ENCODE results near the gene IQSEC1. TPM values are rescaled to one million over a fixed set of nuclear protein-coding genes. Genes with fewer than 3 reads are reported as not detected.
A peak's percentile ranks its signal among the peaks of the same experiment; 100 is the strongest.

IQSEC1 gene
- total RNA-seq, 2 experiments from 2014 or later, result 38.6 to 39.3 TPM

- Mint-ChIP-seq H3K27me3 (ENCODE audit: low read depth) (peaks cover 14% of the 10 kb centered on the region), H3K27ac (peak overlapping the region; percentile 88), H3K36me3 (ENCODE audit: low read depth) (no peaks in the 10 kb centered on the region), H3K9me3 (no peaks in the 10 kb centered on the region), H3K4me1 (ENCODE audit: low read depth) (peaks cover 26% of the 10 kb centered on the region), H3K4me3 (peak overlapping the region; percentile 49)
- peak; percentile 87 for DNase-seq
- CTCF ChIA-PET, result interaction anchor here (1.9 kb wide), 1 partner anchor 22 kb away, joined by 9 read pairs; no protein-coding TSS in a partner anchor
- intact Hi-C loops (cut with micrococcal nuclease), result loop anchor here (1.0 to 10.0 kb wide), 2 partner anchors 54 to 225 kb away; partner anchors contain the start of gene RPL32
Measured at GRCh38 chr3:13069495-13069894, 3.7 kb downstream of the IQSEC1 start.

GRCh38 chr3:13068269-13069010 lies 4.8 kb downstream of the IQSEC1 start:
- no peaks in the 10 kb centered on the region for H3K9me3 Mint-ChIP-seq
- DNase-seq, result peak; percentile 31
- CTCF ChIA-PET, result no interaction called here
- H3K4me1 Mint-ChIP-seq (ENCODE audit: low read depth), result peaks cover 26% of the 10 kb centered on the region
- H3K4me3 Mint-ChIP-seq, result no peak overlapping the region
- H3K27me3 Mint-ChIP-seq (ENCODE audit: low read depth), result peaks cover 4% of the 10 kb centered on the region
- peak overlapping the region; percentile 16 for H3K27ac Mint-ChIP-seq
- no peaks in the 10 kb centered on the region for H3K36me3 Mint-ChIP-seq (ENCODE audit: low read depth)
- intact Hi-C loops (cut with micrococcal nuclease), result loop anchor here (1.0 to 10.0 kb wide), 2 partner anchors 53 to 224 kb away; partner anchors contain the start of gene RPL32

- intact Hi-C loops (cut with micrococcal nuclease), result loop anchor here (10.0 kb wide), 1 partner anchor 223 kb away; the partner anchor contains the start of gene RPL32
- H3K36me3 Mint-ChIP-seq (ENCODE audit: low read depth), result no peaks in the 10 kb centered on the region
- peaks cover 24% of the 10 kb centered on the region for H3K4me1 Mint-ChIP-seq (ENCODE audit: low read depth)
- no peak overlapping the region for H3K27ac Mint-ChIP-seq
- no peak overlapping the region for H3K4me3 Mint-ChIP-seq
- DNase-seq, result no peak
- CTCF ChIA-PET, result no interaction called here
- H3K27me3 Mint-ChIP-seq (ENCODE audit: low read depth), result peaks cover 2% of the 10 kb centered on the region
- no peaks in the 10 kb centered on the region for H3K9me3 Mint-ChIP-seq
Measured at GRCh38 chr3:13067778-13068177, 5.5 kb downstream of the IQSEC1 start.

GRCh38 chr3:13066834-13067233 lies 6.4 kb downstream of the IQSEC1 start:
- intact Hi-C loops (cut with micrococcal nuclease), result loop anchor here (10.0 kb wide), 1 partner anchor 222 kb away; the partner anchor contains the start of gene RPL32
- H3K36me3 Mint-ChIP-seq (ENCODE audit: low read depth), result no peaks in the 10 kb centered on the region
- H3K4me1 Mint-ChIP-seq (ENCODE audit: low read depth), result peaks cover 22% of the 10 kb centered on the region
- DNase-seq, result no peak
- CTCF ChIA-PET, result interaction anchor here (0.8 kb wide), 1 partner anchor 58 kb away, joined by 3 read pairs; no protein-coding TSS in a partner anchor
- no peaks in the 10 kb centered on the region for H3K27me3 Mint-ChIP-seq (ENCODE audit: low read depth)
- H3K27ac Mint-ChIP-seq, result no peak overlapping the region
- no peak overlapping the region for H3K4me3 Mint-ChIP-seq
- no peaks in the 10 kb centered on the region for H3K9me3 Mint-ChIP-seq

DNA sequence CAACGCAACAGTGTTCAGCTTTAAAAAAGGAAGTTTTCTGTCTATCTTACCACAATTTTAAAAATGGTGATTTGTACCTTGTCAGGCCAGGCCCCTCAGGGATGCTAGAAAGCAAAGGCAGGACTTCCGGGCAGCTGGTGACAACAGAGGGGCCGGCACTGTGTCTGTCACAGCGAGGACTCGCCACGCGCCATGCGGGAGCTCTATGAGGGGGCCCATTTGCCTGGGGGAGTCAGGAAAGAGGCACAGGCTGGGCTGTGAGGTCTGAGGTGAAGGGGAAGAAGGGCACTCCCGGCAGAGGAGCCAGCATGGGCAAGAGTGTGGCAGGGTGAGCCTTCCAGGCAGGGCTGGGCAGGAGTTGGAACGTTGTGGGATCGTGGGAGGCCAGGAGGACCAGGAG lies 7.0 kb downstream of the IQSEC1 start:
- H3K27me3 Mint-ChIP-seq (ENCODE audit: low read depth), result no peaks in the 10 kb centered on the region
- no peak overlapping the region for H3K4me3 Mint-ChIP-seq
- no peak for DNase-seq
- H3K36me3 Mint-ChIP-seq (ENCODE audit: low read depth), result no peaks in the 10 kb centered on the region
- intact Hi-C loops (cut with micrococcal nuclease), result loop anchor here (10.0 kb wide), 1 partner anchor 221 kb away; the partner anchor contains the start of gene RPL32
- peaks cover 22% of the 10 kb centered on the region for H3K4me1 Mint-ChIP-seq (ENCODE audit: low read depth)
- H3K9me3 Mint-ChIP-seq, result no peaks in the 10 kb centered on the region
- CTCF ChIA-PET, result interaction anchor here (0.8 kb wide), 1 partner anchor 57 kb away, joined by 3 read pairs; no protein-coding TSS in a partner anchor
- H3K27ac Mint-ChIP-seq, result no peak overlapping the region

- intact Hi-C loops (cut with micrococcal nuclease), result loop anchor here (10.0 kb wide), 1 partner anchor 221 kb away; the partner anchor contains the start of gene RPL32
- H3K9me3 Mint-ChIP-seq, result no peaks in the 10 kb centered on the region
- H3K27me3 Mint-ChIP-seq (ENCODE audit: low read depth), result no peaks in the 10 kb centered on the region
- DNase-seq, result no peak
- no peak overlapping the region for H3K4me3 Mint-ChIP-seq
- no peaks in the 10 kb centered on the region for H3K36me3 Mint-ChIP-seq (ENCODE audit: low read depth)
- H3K4me1 Mint-ChIP-seq (ENCODE audit: low read depth), result peaks cover 22% of the 10 kb centered on the region
- no peak overlapping the region for H3K27ac Mint-ChIP-seq
- CTCF ChIA-PET, result no interaction called here
Measured at GRCh38 chr3:13065727-13066126, 7.5 kb downstream of the IQSEC1 start.

DNA sequence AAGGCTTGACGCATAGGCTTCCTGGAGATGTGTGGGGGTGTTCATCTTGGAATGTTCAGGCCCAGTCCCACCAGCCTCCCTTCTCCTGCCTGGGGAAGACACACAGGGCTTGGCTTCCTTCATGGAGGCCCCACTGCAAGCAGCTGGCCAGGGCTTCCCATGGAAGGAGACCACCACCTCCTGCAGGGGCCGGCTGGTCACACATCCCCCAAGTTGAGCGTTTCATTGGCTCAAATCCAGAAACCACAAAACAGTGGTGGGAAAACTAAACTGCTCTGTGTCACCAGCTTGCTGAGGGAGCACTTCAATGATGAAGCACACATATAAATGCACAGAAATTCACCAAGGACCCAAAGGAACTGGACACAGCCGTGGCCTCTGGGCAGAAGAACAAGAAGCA lies 8.3 kb downstream of the IQSEC1 start:
- H3K9me3 Mint-ChIP-seq, result no peaks in the 10 kb centered on the region
- no peak for DNase-seq
- H3K4me1 Mint-ChIP-seq (ENCODE audit: low read depth), result peaks cover 17% of the 10 kb centered on the region
- no peaks in the 10 kb centered on the region for H3K27me3 Mint-ChIP-seq (ENCODE audit: low read depth)
- H3K36me3 Mint-ChIP-seq (ENCODE audit: low read depth), result no peaks in the 10 kb centered on the region
- no peak overlapping the region for H3K27ac Mint-ChIP-seq
- H3K4me3 Mint-ChIP-seq, result no peak overlapping the region
- CTCF ChIA-PET, result interaction anchor here (0.9 kb wide), 1 partner anchor 46 kb away, joined by 4 read pairs; no protein-coding TSS in a partner anchor
- intact Hi-C loops (cut with micrococcal nuclease), result loop anchor here (10.0 kb wide), 1 partner anchor 220 kb away; the partner anchor contains the start of gene RPL32

DNA sequence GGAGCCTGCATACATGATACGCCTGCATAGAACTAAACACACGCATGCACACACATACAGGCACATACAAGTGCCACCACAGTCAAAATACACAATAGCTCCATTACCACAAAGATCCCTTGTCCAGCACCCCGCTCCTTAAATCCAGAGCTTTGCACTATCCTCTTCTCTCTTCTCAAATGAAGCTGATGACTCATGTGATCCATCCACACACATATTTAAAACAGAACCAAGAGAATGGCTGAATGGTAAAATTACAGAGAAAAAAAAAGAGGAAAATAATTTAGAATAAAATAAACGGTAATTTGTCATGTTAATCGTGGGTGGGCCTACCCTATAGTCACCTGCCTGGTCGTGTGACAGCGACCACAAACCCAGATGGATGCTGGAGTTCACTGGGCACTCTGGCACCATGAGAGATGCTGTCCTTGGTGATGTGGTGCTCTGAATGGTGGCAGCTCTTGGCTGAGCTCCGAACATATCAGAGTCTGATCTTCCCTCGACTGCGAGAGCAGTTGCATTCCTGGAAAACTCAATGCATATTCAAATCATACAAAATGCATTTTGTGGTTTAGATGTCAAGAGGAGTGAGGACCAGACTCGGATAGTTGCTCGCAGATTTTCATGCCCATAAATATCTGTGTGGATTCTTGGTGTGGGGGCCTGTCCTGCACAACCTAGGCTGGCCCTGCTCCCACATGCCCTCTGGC lies 8.9 kb downstream of the IQSEC1 start:
- Mint-ChIP-seq H3K27me3 (ENCODE audit: low read depth) (no peaks in the 10 kb centered on the region), H3K27ac (no peak overlapping the region), H3K4me1 (ENCODE audit: low read depth) (peaks cover 10% of the 10 kb centered on the region), H3K36me3 (ENCODE audit: low read depth) (no peaks in the 10 kb centered on the region), H3K4me3 (no peak overlapping the region), H3K9me3 (no peaks in the 10 kb centered on the region)
- CTCF ChIA-PET, result interaction anchor here (0.9 kb wide), 1 partner anchor 46 kb away, joined by 4 read pairs; no protein-coding TSS in a partner anchor
- intact Hi-C loops (cut with micrococcal nuclease), result loop anchor here (10.0 kb wide), 1 partner anchor 220 kb away; the partner anchor contains the start of gene RPL32
- DNase-seq, result no peak

DNA sequence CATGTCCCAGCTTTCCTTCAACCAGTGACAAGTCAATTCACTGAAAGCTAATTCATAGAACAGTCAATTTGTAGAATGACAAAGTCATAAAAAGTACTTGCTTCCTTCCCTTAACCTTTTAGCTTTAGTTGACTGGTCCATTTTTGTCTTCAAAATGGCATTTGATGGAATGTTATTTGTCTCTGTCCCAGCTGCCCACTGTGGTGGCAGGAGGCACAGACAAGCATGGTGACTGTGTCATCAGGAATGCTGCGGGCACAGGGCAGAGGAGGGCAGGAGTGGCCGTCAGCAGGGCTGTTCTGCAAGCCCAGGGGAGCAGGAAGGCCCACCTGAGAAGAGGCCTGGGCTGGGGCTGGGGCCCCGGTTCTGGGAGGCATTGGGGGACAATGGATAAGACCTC lies 10.0 kb downstream of the IQSEC1 start:
- intact Hi-C loops (cut with micrococcal nuclease), result loop anchor here (10.0 kb wide), 1 partner anchor 218 kb away; the partner anchor contains the start of gene RPL32
- DNase-seq, result no peak
- Mint-ChIP-seq H3K27me3 (ENCODE audit: low read depth) (no peaks in the 10 kb centered on the region), H3K27ac (no peak overlapping the region), H3K9me3 (no peaks in the 10 kb centered on the region), H3K36me3 (ENCODE audit: low read depth) (no peaks in the 10 kb centered on the region), H3K4me3 (no peak overlapping the region), H3K4me1 (ENCODE audit: low read depth) (peaks cover 2% of the 10 kb centered on the region)
- CTCF ChIA-PET, result interaction anchor here (1.2 kb wide), 1 partner anchor 22 kb away, joined by 3 read pairs; no protein-coding TSS in a partner anchor

DNA sequence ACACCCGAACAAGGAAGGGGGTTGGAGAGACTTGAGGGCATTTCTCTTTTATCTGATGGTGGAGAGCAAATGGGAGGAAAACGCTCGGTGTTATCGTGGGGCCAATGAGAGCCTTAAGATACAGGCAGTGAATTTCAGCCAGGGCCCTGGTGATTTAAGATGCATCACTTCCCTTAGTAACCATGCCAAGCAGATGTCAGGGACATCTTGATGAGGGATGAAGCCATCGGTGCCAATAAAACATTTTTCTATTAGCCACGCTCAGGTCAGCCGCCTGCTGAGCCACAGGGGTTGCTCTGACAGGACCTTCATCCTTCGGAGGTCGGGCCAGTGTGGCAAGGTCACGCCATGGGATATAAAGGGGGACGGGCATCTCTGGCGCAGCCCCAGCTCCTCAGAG lies 10.6 kb downstream of the IQSEC1 start:
- H3K4me1 Mint-ChIP-seq (ENCODE audit: low read depth), result peaks cover 2% of the 10 kb centered on the region
- CTCF ChIA-PET, result interaction anchor here (1.2 kb wide), 1 partner anchor 23 kb away, joined by 3 read pairs; no protein-coding TSS in a partner anchor
- H3K36me3 Mint-ChIP-seq (ENCODE audit: low read depth), result no peaks in the 10 kb centered on the region
- H3K27me3 Mint-ChIP-seq (ENCODE audit: low read depth), result no peaks in the 10 kb centered on the region
- DNase-seq, result no peak
- no peaks in the 10 kb centered on the region for H3K9me3 Mint-ChIP-seq
- no peak overlapping the region for H3K27ac Mint-ChIP-seq
- intact Hi-C loops (cut with micrococcal nuclease), result loop anchor here (10.0 kb wide), 1 partner anchor 218 kb away; the partner anchor contains the start of gene RPL32
- H3K4me3 Mint-ChIP-seq, result no peak overlapping the region

- Mint-ChIP-seq H3K36me3 (ENCODE audit: low read depth) (no peaks in the 10 kb centered on the region), H3K4me1 (ENCODE audit: low read depth) (no peaks in the 10 kb centered on the region), H3K9me3 (no peaks in the 10 kb centered on the region), H3K27ac (no peak overlapping the region), H3K27me3 (ENCODE audit: low read depth) (no peaks in the 10 kb centered on the region), H3K4me3 (no peak overlapping the region)
- DNase-seq, result no peak
- intact Hi-C loops (cut with micrococcal nuclease), result loop anchor here (10.0 kb wide), 1 partner anchor 216 kb away; the partner anchor contains the start of gene RPL32
- CTCF ChIA-PET, result no interaction called here
Measured at GRCh38 chr3:13060341-13060910, 12.8 kb downstream of the IQSEC1 start.

Data from activated naive CD4-positive, alpha-beta T cell treated with anti-CD3 and anti-CD28 coated beads for 36 hours (primary cell).